HEK293 (cell line): ENCODE measurements around the gene B4GALT3.

Source experiments
- CTCF ChIP-seq: fragments of 450-650 bp; formaldehyde crosslinking; IDR thresholded peaks from 2 replicates; pipeline ENCODE4 v1.5.1; 2016; ENCODE audit warnings: missing biosample characterization, missing genetic modification characterization
- ZBTB7A ChIP-seq: fragments of 450-650 bp; formaldehyde crosslinking; IDR thresholded peaks from 2 replicates; pipeline ENCODE4 v1.5.1; 2016; ENCODE audit warnings: low read depth, missing biosample characterization, missing genetic modification characterization
- TF ChIP-seq, protein P1 (sequence below): fragments of 450-650 bp; formaldehyde crosslinking; IDR thresholded peaks from 2 replicates; pipeline ENCODE4 v1.5.1; 2016; ENCODE audit warnings: missing biosample characterization, missing genetic modification characterization, borderline replicate concordance

DNA sequence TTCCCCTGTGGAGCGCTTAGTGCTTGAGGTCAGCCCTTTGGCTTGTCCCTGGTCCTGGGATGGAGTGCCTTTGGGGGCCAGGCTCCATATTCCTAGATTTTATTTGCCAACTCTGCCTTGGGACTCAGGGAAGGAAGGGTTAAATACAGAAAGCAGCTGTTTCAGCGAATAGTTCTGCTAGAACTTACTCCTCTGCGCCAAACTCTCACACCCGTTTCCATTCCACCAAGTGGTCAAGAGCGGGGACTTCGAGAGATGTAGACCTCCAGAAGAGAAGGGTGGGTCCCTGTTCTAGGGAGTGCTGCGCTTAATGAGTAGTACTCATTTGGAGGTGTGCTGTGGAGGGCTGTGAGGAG lies 47.8 kb upstream of the B4GALT3 start:
- TF ChIP-seq, protein P1, sequence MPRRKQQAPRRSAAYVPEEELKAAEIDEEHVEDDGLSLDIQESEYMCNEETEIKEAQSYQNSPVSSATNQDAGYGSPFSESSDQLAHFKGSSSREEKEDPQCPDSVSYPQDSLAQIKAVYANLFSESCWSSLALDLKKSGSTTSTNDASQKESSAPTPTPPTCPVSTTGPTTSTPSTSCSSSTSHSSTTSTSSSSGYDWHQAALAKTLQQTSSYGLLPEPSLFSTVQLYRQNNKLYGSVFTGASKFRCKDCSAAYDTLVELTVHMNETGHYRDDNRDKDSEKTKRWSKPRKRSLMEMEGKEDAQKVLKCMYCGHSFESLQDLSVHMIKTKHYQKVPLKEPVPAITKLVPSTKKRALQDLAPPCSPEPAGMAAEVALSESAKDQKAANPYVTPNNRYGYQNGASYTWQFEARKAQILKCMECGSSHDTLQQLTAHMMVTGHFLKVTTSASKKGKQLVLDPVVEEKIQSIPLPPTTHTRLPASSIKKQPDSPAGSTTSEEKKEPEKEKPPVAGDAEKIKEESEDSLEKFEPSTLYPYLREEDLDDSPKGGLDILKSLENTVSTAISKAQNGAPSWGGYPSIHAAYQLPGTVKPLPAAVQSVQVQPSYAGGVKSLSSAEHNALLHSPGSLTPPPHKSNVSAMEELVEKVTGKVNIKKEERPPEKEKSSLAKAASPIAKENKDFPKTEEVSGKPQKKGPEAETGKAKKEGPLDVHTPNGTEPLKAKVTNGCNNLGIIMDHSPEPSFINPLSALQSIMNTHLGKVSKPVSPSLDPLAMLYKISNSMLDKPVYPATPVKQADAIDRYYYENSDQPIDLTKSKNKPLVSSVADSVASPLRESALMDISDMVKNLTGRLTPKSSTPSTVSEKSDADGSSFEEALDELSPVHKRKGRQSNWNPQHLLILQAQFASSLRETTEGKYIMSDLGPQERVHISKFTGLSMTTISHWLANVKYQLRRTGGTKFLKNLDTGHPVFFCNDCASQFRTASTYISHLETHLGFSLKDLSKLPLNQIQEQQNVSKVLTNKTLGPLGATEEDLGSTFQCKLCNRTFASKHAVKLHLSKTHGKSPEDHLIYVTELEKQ (tag by site-specific recombination) = no peak
- TF ChIP-seq CTCF (no peak), ZBTB7A (tag by site-specific recombination) (no peak)
